Mucosa of rectum (tissue), 2 donors: ENCODE measurements around the gene FAM193A.

ENCODE experiments used
- H3K27ac ChIP-seq, 2 donors: one replicate each; pipeline ENCODE4 v1.7.0; 2013; ENCODE audit warnings: inconsistent platforms in 2 of 2, low read depth in 2 of 2, low read length in 2 of 2
- H3K27me3 ChIP-seq, 2 donors: one replicate each; pipeline ENCODE4 v1.7.0; 2013; ENCODE audit warnings: low read length in 2 of 2; ENCODE audit not compliant: control insufficient read depth in 2 of 2, insufficient read depth in 2 of 2
- H3K36me3 ChIP-seq, 2 donors: one replicate each; pipeline ENCODE4 v1.7.0; 2013; ENCODE audit warnings: low read length in 2 of 2; ENCODE audit not compliant: control insufficient read depth in 2 of 2, insufficient read depth in 2 of 2
- H3K4me1 ChIP-seq, 2 donors: one replicate each; pipeline ENCODE4 v1.7.0; 2013; ENCODE audit warnings: low read length in 2 of 2, mild to moderate bottlenecking in 1 of 2; ENCODE audit not compliant: control insufficient read depth in 2 of 2, insufficient read depth in 2 of 2
- H3K4me3 ChIP-seq, 2 donors: one replicate each; pipeline ENCODE4 v1.7.0; 2013; ENCODE audit warnings: low read length in 2 of 2
- H3K9ac ChIP-seq, 2 donors: one replicate each; pipeline ENCODE4 v1.7.0; 2013; ENCODE audit warnings: low read length in 2 of 2, low read depth in 1 of 2, mild to moderate bottlenecking in 1 of 2
- H3K9me3 ChIP-seq, 2 donors: one replicate each; pipeline ENCODE4 v1.7.0; 2013; ENCODE audit warnings: low read length in 2 of 2; ENCODE audit not compliant: control insufficient read depth in 2 of 2
- donor health status: healthy.
- donor health status: Normal muscosa, but diverticular disease.

FAM193A gene

GRCh38 chr4:2750719-2751605 lies 214.5 kb downstream of the FAM193A start:
- peak overlapping the region in 1 of 2 donors; percentile 65 for H3K27ac ChIP-seq
- H3K4me3 ChIP-seq = no peak overlapping the region
- H3K4me1 ChIP-seq = peaks cover 17 to 34% of the 10 kb centered on the region in 2 donors
- peaks cover 17 to 20% of the 10 kb centered on the region in 2 donors for H3K36me3 ChIP-seq
- H3K9me3 ChIP-seq = no peaks in the 10 kb centered on the region
- H3K27me3 ChIP-seq = no peaks in the 10 kb centered on the region
- H3K9ac ChIP-seq = no peak overlapping the region

GRCh38 chr4:2753436-2753835 lies 217.0 kb downstream of the FAM193A start:
- Histone ChIP-seq H3K27ac (no peak overlapping the region), H3K9ac (no peak overlapping the region), H3K4me1 (peaks cover 21 to 28% of the 10 kb centered on the region in 2 donors), H3K27me3 (no peaks in the 10 kb centered on the region), H3K4me3 (no peak overlapping the region), H3K9me3 (no peaks in the 10 kb centered on the region), H3K36me3 (peaks cover 0 to 3% of the 10 kb centered on the region in 2 donors)

- Histone ChIP-seq H3K9me3 (no peaks in the 10 kb centered on the region), H3K9ac (peak overlapping the region; percentile 74 to 94), H3K27ac (peak overlapping the region; percentile 93 to 96), H3K27me3 (no peaks in the 10 kb centered on the region), H3K36me3 (peaks cover 0 to 3% of the 10 kb centered on the region in 2 donors), H3K4me1 (peaks cover 29 to 40% of the 10 kb centered on the region in 2 donors), H3K4me3 (peak overlapping the region; percentile 73 to 90)
Observed at GRCh38 chr4:2754848-2755819, 218.7 kb downstream of the FAM193A start.

- peak within 1 kb of the TSS; percentile 74 to 94 for H3K9ac ChIP-seq
- peak within 1 kb of the TSS; percentile 93 to 96 for H3K27ac ChIP-seq
- peaks cover 0 to 3% of the 10 kb centered on the region in 2 donors for H3K36me3 ChIP-seq
- H3K9me3 ChIP-seq = no peaks in the 10 kb centered on the region
- peaks cover 35 to 41% of the 10 kb centered on the region in 2 donors for H3K4me1 ChIP-seq
- no peaks in the 10 kb centered on the region for H3K27me3 ChIP-seq
- H3K4me3 ChIP-seq = peak within 1 kb of the TSS; percentile 73 to 90
Observed at GRCh38 chr4:2755821-2756690, 219.6 kb downstream of the FAM193A start, which contains the start of gene TNIP2. TNIP2 (minus strand) TSS chr4:2756336; CDS start chr4:2756289, 47 bp downstream.

- peak overlapping the region; percentile 74 to 77 for H3K9ac ChIP-seq
- peaks cover 0 to 3% of the 10 kb centered on the region in 2 donors for H3K36me3 ChIP-seq
- peaks cover 38 to 42% of the 10 kb centered on the region in 2 donors for H3K4me1 ChIP-seq
- H3K4me3 ChIP-seq = peak overlapping the region; percentile 58 to 72
- no peaks in the 10 kb centered on the region for H3K9me3 ChIP-seq
- peak overlapping the region; percentile 78 to 87 for H3K27ac ChIP-seq
- no peaks in the 10 kb centered on the region for H3K27me3 ChIP-seq
Observed at GRCh38 chr4:2756691-2757350, 220.4 kb downstream of the FAM193A start.

- peaks cover 41 to 48% of the 10 kb centered on the region in 2 donors for H3K4me1 ChIP-seq
- H3K9me3 ChIP-seq = no peaks in the 10 kb centered on the region
- no peak overlapping the region for H3K27ac ChIP-seq
- no peaks in the 10 kb centered on the region for H3K27me3 ChIP-seq
- H3K9ac ChIP-seq = no peak overlapping the region
- no peak overlapping the region for H3K4me3 ChIP-seq
- H3K36me3 ChIP-seq = peaks cover 0 to 1% of the 10 kb centered on the region in 2 donors
Observed at GRCh38 chr4:2757426-2757825, 221.0 kb downstream of the FAM193A start.

GRCh38 chr4:2761035-2761923 lies 224.8 kb downstream of the FAM193A start:
- peak overlapping the region; percentile 35 to 36 for H3K4me3 ChIP-seq
- peaks cover 40 to 51% of the 10 kb centered on the region in 2 donors for H3K4me1 ChIP-seq
- H3K9me3 ChIP-seq = no peaks in the 10 kb centered on the region
- no peaks in the 10 kb centered on the region for H3K36me3 ChIP-seq
- H3K27ac ChIP-seq = peak overlapping the region; percentile 96 to 99
- H3K27me3 ChIP-seq = no peaks in the 10 kb centered on the region
- peak overlapping the region; percentile 75 to 86 for H3K9ac ChIP-seq

- Histone ChIP-seq H3K27me3 (no peaks in the 10 kb centered on the region), H3K9ac (peak overlapping the region; percentile 75 to 86), H3K36me3 (no peaks in the 10 kb centered on the region), H3K4me3 (peak overlapping the region; percentile 20 to 36), H3K4me1 (peaks cover 34 to 47% of the 10 kb centered on the region in 2 donors), H3K27ac (peak overlapping the region; percentile 96 to 99), H3K9me3 (no peaks in the 10 kb centered on the region)
Observed at GRCh38 chr4:2762048-2762447, 225.6 kb downstream of the FAM193A start.
